NCI-H1105 (cell line): ENCODE results near the gene ASB7.

Source experiments
- DNase-seq: peaks from one replicate; lab custom pipeline; 2025; lab: John Stamatoyannopoulos, UW

Gene ASB7

GRCh38 chr15:100598655-100599054, 3.7 kb upstream of the ASB7 start:
- no peak for DNase-seq

- no peak for DNase-seq
Observed at GRCh38 chr15:100601163-100601562, 1.2 kb upstream of the ASB7 start.

GRCh38 chr15:100601617-100602063, 749 bp upstream of the ASB7 start:
- DNase-seq = peak; percentile 38

GRCh38 chr15:100602823-100603393, 519 bp downstream of the ASB7 start:
- no peak for DNase-seq

- no peak for DNase-seq
Observed at GRCh38 chr15:100612539-100612938, 10.2 kb downstream of the ASB7 start.

GRCh38 chr15:100613208-100613607, 10.8 kb downstream of the ASB7 start:
- no peak for DNase-seq

GRCh38 chr15:100614336-100614735, 11.9 kb downstream of the ASB7 start:
- no peak for DNase-seq

- DNase-seq = no peak
Observed at GRCh38 chr15:100614918-100615317, 12.5 kb downstream of the ASB7 start.

- DNase-seq = no peak
Observed at GRCh38 chr15:100615801-100616200, 13.4 kb downstream of the ASB7 start.

- DNase-seq = no peak
Observed at GRCh38 chr15:100616700-100617099, 14.3 kb downstream of the ASB7 start.

- no peak for DNase-seq
Observed at GRCh38 chr15:100623301-100623700, 20.9 kb downstream of the ASB7 start.

- DNase-seq = peak; percentile 57
Observed at GRCh38 chr15:100627789-100628395, 25.5 kb downstream of the ASB7 start.

- DNase-seq = no peak
Observed at GRCh38 chr15:100628746-100629145, 26.4 kb downstream of the ASB7 start.

- no peak for DNase-seq
Observed at GRCh38 chr15:100631831-100632230, 29.4 kb downstream of the ASB7 start.

GRCh38 chr15:100633763-100634075, 31.3 kb downstream of the ASB7 start:
- DNase-seq = no peak

- DNase-seq = no peak
Observed at GRCh38 chr15:100635406-100636071, 33.1 kb downstream of the ASB7 start.

GRCh38 chr15:100638177-100638730, 35.9 kb downstream of the ASB7 start:
- DNase-seq = no peak

- no peak for DNase-seq
Observed at GRCh38 chr15:100642213-100642949, 40.0 kb downstream of the ASB7 start.

GRCh38 chr15:100642950-100643338, 40.6 kb downstream of the ASB7 start:
- no peak for DNase-seq

- DNase-seq = no peak
Observed at GRCh38 chr15:100645671-100646070, 43.3 kb downstream of the ASB7 start.

- no peak for DNase-seq
Observed at GRCh38 chr15:100648951-100649350, 46.6 kb downstream of the ASB7 start.

- DNase-seq = no peak
Observed at GRCh38 chr15:100650685-100651084, 48.3 kb downstream of the ASB7 start.

- no peak for DNase-seq
Observed at GRCh38 chr15:100651253-100651652, 48.9 kb downstream of the ASB7 start.
